Measurements from ENCODE around the gene CLEC4A. TPM values are rescaled to one million over a fixed set of nuclear protein-coding genes. Genes with fewer than 3 reads are reported as not detected.
"Not testable (repeated sequence)": the region's sequence is repeated elsewhere in the genome, so short reads cannot be mapped to it uniquely, and the experiment has no call there.

The CLEC4A gene
- total RNA-seq, 1 donor from 2014 or later, result 28.8 TPM

GRCh38 chr12:8078916-8079315 is 44.5 kb upstream of the CLEC4A start:
- Histone ChIP-seq H3K36me3 (no peaks in the 10 kb centered on the region), H3K9me3 (no peaks in the 10 kb centered on the region), H3K4me3 (no peak overlapping the region), H3K27me3 (no peaks in the 10 kb centered on the region), H3K4me1 (peaks cover 0 to 23% of the 10 kb centered on the region in 2 donors), H3K27ac (no peak overlapping the region)
- intact Hi-C loops (cut with DNase I), result no loop called here
- no peak for DNase-seq (ENCODE audit: low spot score in 2 of 2)
- no peak for TF ChIP-seq CTCF (IDR thresholded peaks at IDR 0.05)

- Histone ChIP-seq H3K4me1 (peaks cover 0 to 24% of the 10 kb centered on the region in 2 donors), H3K27ac (peak overlapping the region in 1 of 2 donors; percentile 33), H3K27me3 (no peaks in the 10 kb centered on the region), H3K36me3 (no peaks in the 10 kb centered on the region), H3K9me3 (no peaks in the 10 kb centered on the region), H3K4me3 (no peak overlapping the region)
- intact Hi-C loops (cut with DNase I), result loop anchor here (2.0 to 5.0 kb wide), 2 partner anchors 47 to 148 kb away; partner anchors contain the start of gene FOXJ2
- TF ChIP-seq CTCF (IDR thresholded peaks at IDR 0.05), result no peak
- DNase-seq (ENCODE audit: low spot score in 2 of 2), result no peak
These were observed 43.3 kb upstream of the CLEC4A start for GRCh38 chr12:8080120-8080519.

- no peak for DNase-seq (ENCODE audit: low spot score in 2 of 2)
- TF ChIP-seq CTCF (IDR thresholded peaks at IDR 0.05), result no peak
- intact Hi-C loops (cut with DNase I), result loop anchor here (2.0 to 5.0 kb wide), 2 partner anchors 49 to 149 kb away; partner anchors contain the start of gene FOXJ2
- peaks cover 0 to 24% of the 10 kb centered on the region in 2 donors for H3K4me1 ChIP-seq
- no peaks in the 10 kb centered on the region for H3K27me3 ChIP-seq
- no peaks in the 10 kb centered on the region for H3K36me3 ChIP-seq
- peak overlapping the region; percentile 68 to 75 for H3K4me3 ChIP-seq
- H3K27ac ChIP-seq, result peak overlapping the region; percentile 77 to 92
- H3K9me3 ChIP-seq, result no peaks in the 10 kb centered on the region
These were observed 42.0 kb upstream of the CLEC4A start for GRCh38 chr12:8081251-8081920.

- no peaks in the 10 kb centered on the region for H3K36me3 ChIP-seq
- no peaks in the 10 kb centered on the region for H3K9me3 ChIP-seq
- intact Hi-C loops (cut with DNase I), result loop anchor here (2.0 to 5.0 kb wide), 2 partner anchors 150 to 160 kb away; no protein-coding TSS in a partner anchor
- peak overlapping the region; percentile 77 to 92 for H3K27ac ChIP-seq
- no peak for DNase-seq (ENCODE audit: low spot score in 2 of 2)
- H3K27me3 ChIP-seq, result no peaks in the 10 kb centered on the region
- H3K4me1 ChIP-seq, result peaks cover 0 to 24% of the 10 kb centered on the region in 2 donors
- no peak for TF ChIP-seq CTCF (IDR thresholded peaks at IDR 0.05)
- H3K4me3 ChIP-seq, result peak overlapping the region; percentile 68 to 75
These were observed 40.7 kb upstream of the CLEC4A start for GRCh38 chr12:8082808-8083100.

GRCh38 chr12:8084351-8084750 is 39.1 kb upstream of the CLEC4A start:
- H3K27ac ChIP-seq; DNase-seq (ENCODE audit: low spot score in 2 of 2); H3K27me3 ChIP-seq; H3K4me3 ChIP-seq; H3K36me3 ChIP-seq; H3K9me3 ChIP-seq: not testable (repeated sequence)
- intact Hi-C loops (cut with DNase I), result loop anchor here (5.0 kb wide), 1 partner anchor 152 kb away; no protein-coding TSS in a partner anchor
- H3K4me1 ChIP-seq, result peaks cover 0 to 19% of the 10 kb centered on the region in 2 donors

GRCh38 chr12:8087666-8088065 is 35.8 kb upstream of the CLEC4A start:
- H3K36me3 ChIP-seq, result peaks cover 27 to 40% of the 10 kb centered on the region in 2 donors
- no peak for DNase-seq (ENCODE audit: low spot score in 2 of 2)
- no peak for TF ChIP-seq CTCF (IDR thresholded peaks at IDR 0.05)
- no peak overlapping the region for H3K27ac ChIP-seq
- H3K27me3 ChIP-seq, result no peaks in the 10 kb centered on the region
- no peaks in the 10 kb centered on the region for H3K9me3 ChIP-seq
- peaks cover 0 to 14% of the 10 kb centered on the region in 2 donors for H3K4me1 ChIP-seq
- intact Hi-C loops (cut with DNase I), result no loop called here
- no peak overlapping the region for H3K4me3 ChIP-seq
